IPS-NIHi7 (cell line): Measurements from ENCODE around the gene CLRN3.

ENCODE experiments used
- DNase-seq: peaks from one replicate; pipeline ENCODE4 v3.0.0; 2012; ENCODE audit warnings: mixed read lengths; ENCODE audit errors: extremely low spot score

The CLRN3 gene

DNA sequence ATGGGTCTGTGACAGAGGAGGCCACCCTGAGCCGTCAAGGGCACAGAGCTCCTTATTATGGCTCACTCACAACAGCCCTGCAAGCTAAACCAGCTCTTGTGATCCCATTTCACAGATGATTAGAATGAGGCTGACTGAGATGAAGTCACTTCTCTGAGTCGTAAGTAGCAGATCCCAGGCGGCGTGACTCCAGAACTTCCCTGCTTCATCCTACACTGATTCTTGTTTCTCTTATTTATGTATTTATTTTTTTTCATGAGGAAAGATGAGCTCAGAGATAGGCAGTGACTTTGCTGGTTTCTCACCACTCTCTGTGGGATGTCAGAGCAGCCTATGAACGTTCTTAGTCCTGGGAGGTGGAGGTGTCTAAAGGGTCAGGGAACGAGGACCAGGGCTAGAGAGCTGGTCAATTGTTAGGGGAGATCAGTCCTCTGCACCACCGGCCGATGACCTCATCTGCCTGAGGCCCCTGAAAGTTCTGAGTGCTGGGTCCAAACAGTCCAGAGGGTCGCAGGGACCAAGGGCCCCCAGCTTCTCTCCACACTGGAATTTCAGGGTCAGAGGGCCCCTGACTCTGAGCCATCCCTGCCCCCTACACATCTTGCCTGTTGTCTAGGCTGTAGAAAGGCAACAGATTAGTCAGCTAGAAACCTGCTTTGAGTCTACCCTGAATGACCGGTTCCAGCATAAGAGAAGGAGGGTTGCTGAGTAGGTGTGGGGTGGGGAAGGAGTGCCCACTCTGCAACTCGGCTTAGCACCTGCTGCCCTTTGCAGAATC lies 17.9 kb downstream of the CLRN3 start:
- no peak for DNase-seq

DNA sequence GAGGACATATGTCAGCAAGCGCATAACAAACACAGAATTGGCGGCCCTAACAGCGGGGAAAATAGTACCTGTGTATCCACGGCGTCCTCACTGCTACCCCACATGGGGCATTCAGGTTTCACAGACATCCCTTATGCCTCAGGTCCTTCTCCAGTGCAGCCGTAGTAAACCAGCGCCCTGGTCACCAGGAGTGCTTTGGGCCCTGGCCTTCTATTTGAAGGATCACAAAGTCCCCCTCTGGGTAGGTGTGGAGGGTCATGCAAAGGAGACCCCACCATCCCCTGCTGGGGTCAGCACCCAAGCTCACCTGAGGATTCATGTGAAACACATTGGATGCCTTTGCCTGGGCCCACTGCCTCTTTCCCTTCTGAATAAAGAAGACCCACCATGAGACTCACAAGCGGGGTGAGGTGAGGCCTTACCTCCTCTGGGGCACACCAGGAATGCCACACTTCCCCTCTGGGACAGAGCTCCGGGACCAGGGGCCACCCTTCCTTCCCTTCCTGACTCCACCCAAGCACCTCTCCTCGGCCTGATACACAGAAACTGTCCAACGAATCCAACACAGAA lies 18.8 kb downstream of the CLRN3 start:
- DNase-seq: no peak

DNA sequence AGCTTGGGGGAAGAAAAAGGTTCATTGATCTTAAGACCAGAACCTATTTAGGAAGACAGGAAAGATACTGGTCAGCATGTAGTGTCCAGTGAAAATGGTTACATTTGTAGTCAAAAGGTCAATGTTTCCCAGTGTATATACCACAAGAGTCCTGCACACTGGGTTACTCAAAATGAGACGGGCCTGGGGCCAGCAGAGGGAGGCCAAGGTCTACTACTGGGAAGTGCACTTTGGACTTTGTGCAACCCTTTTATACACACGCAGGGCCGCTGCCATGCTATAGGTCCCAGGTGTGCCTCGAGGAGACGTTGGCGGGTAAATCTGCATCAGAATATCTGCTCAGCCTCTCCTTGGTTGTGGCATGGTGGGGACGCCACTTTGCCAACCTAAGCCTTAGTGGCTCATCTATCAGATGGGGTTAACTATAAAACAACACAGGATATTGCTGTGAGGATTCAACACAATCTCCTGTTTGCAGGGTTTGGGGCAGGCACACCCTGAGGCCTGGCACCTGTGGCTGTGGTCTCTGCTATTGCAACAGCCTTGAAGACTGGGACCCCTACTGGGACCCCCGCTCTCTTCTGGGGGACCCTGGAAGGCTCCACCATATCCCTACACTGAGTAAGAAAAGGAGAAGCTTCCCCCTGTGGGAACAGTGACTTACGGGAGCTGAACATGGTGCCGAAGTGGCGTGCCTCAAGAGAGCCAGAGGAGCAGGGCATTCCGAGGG lies 19.7 kb downstream of the CLRN3 start:
- DNase-seq: no peak

DNA sequence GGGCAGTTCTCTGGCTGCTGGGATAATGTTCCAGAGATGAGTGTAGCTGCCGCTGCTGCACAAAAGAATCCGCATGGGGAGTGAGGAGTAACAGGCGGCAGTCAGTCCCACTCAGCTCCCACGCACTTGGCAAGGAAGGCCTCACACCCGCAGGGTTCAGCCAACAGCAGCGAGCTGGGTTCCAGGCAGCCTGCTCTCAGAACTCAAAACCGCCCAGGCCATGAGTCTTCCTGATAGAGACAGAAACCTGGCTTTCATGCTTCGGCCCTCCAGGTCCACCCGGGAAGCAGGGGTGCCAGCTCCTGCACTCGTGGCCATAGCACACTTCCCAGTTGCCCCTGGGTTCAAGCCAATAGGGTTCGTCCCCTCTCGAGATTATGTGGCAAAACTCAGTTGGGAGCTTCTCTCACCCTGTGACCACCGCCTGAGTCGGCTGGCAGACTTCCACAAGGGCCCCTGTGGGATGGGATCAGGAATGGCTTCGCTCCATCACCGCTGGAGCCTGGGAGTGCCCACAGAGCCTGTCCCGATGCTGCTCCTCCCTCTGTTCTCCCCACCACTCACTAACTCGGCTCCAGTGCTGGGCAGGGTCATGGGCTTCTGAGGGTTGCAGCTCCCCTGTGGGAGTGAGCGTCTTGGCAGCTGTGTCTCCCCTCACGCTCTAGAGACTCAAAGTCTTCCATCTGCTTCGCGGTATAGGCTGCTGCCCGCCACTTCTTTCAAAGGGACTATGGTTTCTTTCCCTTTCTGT lies 20.6 kb downstream of the CLRN3 start:
- no peak for DNase-seq

DNA sequence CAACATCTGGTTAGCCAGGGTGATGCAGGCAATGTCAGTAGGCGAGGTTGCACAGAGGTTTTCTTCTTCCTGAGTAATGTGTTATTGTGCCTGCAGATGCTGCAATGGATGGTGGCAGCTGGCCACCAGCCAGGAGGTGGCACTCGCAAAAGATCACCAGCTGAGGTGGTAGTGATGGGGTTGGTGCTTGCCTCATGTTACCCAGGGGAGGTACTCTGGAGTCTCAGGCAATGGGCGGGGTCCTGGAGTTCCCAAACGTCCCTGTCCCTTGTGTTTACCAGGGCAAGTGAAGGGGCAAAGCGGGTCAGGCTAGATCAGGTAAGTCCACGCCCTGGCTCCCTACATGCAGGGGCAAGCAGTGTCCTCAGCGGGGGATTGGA lies 21.1 kb downstream of the CLRN3 start:
- DNase-seq: no peak

DNA sequence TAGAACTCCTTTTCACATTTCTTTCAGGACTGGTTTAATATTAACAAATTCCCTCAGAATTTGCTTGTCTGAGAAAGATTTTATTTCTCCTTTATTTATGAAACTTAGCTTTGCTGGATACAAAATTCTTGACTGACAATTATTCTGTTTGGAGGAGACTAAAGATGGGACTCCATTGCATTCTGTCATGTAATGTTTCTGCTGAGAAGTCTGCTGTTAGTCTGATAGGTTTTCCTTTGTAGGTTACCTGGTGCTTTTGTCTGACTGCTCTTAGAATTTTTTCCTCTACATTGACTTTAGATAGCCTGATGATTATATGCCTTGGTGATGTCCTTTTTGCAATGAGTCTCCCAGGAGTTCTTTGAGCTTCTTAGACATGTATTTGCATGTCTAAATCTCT lies 23.4 kb downstream of the CLRN3 start:
- no peak for DNase-seq

DNA sequence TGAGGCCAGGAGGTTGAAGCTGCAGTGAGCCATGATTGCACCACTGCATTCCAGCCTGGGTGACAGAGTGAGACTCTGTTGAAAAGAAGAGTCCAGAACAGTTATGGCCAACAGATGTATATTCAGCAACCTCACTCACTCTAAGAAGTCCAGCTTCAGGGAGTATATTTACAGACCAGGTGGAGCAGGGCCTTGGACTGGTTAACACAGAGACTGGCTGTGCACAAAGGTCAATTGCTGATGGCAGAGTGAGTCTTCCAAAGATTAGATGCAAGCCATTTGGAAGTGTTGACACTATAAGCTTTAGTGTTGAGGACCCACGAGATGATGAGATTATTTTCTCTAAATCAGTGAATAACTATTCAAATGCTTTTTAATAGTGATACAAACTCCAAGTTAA lies 24.9 kb downstream of the CLRN3 start:
- no peak for DNase-seq

DNA sequence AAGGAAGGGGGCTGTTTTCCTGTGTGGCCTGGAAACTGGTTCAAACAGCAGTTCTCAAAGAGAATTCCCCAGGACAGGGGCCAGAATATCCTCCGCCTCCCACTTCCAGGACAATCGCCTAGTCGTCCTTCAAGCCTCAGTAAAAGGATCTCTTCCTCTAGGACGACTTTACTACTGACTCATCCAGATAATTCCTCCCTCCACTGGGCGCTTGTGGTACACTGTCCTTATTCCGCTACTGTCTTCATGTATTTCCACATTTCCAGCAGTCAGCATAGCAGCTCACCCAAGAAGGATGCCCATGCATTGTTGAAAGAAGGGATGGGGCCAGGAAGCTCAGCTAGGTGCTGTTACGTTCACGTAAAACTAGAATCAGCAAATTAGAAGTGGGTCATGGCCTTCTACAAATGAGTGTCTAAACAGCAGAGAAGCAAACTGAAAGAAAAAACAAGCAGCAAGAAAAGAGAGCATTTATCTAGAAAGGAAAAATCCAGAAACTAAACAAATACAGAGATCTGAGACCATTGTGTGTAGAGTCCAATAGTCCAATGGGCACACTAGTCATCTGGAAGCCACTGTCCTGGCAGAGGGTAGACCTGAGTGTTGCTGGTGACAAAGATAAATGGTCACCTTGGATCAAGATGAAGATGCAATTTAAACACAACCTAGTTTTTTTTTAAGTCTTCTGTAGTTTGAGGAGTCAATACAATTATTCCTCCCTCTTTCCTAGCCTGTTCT lies 26.3 kb downstream of the CLRN3 start:
- DNase-seq: no peak

DNA sequence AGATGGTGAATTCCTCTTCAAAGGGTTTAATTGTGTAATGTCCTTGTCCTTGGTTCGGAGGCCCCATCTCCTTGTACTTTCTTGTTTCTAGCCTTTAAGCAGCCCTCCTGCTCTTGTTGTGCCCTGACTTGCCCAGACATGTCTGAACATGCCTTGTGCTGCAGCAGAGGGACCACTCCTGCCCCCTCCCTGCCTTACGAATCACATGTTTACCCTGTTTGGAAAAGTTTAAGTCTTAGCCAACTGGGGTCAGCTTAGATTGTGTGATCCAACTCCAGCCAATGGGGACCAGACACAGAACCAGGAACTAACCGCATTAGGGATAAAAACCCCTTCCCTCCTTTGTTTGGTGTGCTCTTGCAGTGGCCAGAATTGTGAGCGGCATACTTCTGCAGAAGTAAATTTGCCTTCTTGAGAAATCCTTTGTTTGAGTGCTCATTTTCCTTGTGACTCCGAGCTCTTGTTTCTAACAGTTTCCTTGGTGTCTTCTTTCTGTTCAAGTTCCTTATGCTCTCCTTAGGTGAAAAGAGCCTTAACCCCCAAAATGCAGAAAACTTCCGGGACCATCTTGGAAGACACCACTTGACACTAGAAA lies 29.4 kb downstream of the CLRN3 start:
- DNase-seq: no peak

DNA sequence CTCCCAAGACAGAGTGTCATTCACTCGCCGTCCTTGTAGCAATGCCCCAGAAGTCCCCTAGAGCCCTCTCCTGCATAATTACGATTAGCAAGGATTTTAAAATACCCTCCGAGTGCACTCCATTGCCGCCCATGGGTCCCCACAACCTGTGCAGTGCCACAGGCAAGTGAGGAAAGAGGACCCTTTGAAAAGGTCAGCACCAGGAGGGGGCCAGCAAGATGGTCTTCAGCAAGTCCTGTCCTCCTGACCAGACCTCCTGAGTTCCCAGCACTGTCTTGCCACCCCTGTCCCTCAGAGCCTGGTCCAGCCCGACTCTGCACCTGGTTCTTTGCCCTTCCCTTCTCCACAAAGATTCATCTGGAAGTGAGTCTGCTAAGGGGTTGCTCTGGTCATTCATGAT lies 32.1 kb downstream of the CLRN3 start:
- no peak for DNase-seq

DNA sequence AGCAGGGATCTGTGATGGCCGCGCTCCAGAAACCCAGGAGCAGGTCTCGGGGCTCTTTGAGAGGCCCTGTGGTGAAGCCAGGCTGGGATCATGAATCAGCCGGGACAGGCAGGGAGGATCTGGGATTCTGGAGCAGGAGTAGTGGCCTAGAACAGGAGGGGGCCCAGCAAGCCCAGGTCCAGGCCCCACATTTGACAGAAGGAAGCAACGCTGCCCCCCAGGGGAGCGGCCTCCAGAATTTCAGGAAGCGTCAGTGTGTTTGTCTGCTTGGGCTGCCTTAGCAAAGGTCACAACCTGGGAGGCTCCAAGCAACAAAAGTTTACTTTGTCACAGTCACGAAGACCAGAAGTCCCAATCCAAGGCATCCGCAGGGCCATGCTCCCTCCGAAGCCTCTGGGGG lies 36.8 kb downstream of the CLRN3 start:
- no peak for DNase-seq

DNA sequence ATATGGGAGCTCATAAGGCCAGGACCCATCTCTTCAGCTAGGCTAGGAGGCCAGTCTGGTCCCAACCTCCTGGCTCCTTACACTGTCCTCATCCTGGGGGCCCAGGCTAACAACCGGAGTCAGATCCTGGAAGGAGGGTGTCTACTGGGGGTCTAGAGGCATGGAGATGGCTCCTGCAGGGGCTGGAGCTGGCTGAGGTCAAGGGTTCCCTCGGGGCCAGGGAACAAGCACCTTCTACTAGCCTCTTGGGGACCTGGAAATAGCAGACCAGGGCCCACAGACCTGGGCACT lies 37.2 kb downstream of the CLRN3 start:
- no peak for DNase-seq

DNA sequence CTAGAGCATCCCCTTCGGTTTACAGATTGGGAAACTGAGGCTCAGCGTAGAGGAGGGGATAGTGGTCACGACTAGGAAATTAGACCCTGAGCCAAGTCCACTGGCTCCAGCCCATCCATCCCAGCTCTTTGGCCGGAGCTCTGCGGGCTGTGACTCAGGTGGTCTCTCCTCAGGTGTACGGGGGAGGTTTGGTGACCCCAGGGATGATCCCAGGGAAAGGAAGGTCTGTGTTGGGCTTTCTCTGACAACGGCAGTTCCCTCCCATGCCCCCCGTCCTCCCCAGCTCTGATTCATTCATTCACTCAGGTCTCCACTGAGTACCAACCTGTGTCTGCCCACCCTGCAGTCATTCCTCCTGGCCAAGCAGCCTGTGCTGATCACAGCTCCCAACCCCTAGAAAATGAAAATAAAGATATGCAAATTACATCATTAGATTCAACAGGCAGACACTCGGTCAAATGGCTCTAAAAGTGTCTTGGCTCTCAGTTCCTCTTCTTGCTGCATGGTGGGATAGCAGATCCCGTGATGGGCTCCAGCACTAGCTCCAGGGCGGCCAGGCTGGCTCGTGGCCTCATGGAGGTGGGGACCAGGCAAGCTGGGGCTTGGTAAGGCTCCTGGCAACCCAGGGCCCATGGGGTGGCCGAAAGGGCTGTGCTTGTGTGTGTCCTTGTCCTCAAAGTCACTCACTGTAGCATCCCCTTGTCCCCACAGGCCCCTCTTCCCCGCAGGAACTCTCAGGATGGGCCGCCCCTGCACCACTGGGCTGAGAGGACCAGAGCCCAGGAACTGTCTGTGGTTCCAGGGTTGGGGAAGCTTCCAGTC lies 37.8 kb downstream of the CLRN3 start:
- no peak for DNase-seq

DNA sequence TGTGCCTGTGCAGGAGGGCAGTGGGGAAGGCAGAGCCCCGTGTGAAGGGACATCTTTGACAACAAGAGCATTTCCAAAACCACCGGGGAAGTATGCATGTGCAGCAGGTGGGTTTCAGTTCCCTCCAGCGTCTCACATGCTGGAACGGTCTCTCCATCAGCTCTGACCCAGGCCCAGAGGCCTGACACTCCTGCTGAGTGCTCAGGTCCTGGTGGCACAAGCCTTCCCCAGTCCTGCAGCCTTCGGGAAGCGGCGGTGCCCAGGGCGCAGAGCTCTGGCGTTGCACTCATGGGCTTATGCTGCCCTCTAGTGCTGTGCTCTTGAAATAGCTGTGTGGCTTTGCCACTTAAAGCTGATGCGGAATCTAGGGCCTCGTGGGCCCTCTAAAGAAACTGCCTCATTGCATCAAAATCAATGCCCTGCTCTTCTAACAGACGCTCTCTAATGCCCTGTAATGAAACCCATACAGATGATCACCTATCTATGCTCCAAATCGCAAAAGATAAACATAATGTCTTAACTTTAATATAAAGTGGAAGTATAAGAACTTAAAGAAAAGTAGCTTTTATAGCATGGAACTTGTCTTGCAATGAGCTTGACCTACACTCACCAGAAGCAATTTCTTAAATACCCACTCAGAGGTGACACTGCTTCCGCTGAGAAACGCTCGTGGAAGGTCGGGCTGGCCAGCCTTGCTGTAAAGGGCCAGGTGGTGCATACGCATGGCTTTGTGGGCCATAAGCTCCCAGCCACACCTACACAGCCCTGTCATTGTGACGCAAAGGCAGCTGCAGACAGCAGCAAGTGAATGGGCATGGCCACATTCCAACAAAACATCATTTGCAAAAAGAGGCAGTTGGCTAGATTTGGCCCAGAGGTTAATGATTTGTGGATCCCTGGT lies 38.6 kb downstream of the CLRN3 start:
- peak; percentile 88 for DNase-seq

DNA sequence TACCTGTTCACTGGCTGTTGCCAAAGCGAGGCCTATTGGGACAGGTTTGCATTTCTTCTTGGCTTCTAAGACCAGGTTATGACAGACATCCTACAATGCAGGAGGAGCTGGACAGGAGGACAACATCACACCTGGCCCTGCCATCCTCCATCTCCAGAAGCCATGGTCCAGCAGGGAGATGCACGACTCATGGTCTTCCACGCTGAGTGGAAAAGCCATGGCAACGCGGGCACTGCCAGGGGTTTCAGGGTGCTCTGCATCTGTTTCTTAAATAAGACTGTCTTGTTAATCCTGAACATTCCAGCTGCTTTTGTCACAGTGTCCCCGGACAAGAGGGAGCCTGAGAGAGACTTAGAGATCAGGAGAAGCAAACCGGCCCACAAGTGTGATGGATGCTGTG lies 40.3 kb downstream of the CLRN3 start:
- DNase-seq: no peak

DNA sequence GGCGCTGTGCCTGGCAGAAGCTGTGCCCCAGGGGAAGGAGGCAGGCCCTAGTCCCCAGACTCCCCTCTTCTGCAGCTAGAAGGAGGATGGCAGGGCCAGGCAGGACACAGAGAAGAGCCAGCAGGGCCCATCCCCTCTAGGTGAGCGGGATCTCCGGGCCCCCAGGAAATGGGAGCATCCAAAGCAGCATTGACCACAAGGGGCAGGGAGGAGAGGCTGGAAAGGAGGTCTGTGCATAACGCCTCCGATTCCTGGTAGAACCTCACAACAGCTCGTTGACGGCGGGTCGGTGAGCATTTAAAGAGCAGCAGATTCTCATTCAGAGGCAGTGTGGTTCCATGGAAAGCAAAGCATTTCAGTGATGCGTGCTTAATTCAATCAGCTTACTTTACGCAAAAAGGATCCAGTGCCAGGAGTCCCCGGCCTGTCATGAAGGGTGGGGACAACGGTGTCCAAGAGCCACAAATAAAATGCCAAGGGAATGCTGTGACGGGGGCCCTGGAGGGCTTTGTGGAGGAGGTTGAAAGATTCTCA lies 41.0 kb downstream of the CLRN3 start:
- no peak for DNase-seq

DNA sequence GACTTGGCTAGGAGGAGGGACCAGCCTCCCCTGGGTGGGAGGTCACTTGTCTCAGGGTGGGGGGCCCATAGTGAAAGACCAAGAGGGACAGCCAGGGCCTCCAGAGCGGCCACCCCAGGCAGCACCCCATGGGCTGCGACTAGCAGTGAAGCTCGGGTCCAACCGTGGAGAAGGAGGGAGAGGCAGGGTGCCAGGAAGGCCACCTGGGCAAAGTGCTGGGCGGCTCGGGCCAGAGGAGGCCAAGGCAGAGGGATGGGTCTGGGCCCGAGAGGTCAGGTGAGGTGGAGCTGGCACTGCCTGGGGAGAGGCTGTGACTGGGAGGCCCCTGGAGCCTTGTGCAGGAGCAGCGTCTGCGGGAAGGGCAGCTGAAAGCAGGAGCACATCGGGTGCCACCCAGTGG lies 41.8 kb downstream of the CLRN3 start:
- DNase-seq: no peak

DNA sequence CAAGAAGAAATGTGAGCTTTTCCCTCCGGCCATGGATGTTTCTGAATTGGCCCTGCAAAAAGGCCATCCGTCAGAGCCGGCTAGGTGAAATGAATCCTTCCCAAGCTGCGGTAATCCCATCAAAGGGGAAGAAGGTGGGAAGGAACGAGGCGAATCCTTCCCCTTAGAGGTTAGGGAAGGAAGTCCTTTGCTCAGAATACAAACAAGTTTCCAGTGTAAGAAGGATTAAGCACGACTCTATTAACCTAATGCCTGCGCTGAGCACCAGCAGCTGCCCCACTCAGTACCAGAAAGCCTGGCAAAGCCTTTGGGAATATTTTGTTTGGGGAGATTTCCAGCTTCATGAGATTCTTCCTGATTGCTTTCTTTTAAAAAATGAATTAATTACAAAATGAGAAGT lies 42.8 kb downstream of the CLRN3 start:
- DNase-seq: no peak

DNA sequence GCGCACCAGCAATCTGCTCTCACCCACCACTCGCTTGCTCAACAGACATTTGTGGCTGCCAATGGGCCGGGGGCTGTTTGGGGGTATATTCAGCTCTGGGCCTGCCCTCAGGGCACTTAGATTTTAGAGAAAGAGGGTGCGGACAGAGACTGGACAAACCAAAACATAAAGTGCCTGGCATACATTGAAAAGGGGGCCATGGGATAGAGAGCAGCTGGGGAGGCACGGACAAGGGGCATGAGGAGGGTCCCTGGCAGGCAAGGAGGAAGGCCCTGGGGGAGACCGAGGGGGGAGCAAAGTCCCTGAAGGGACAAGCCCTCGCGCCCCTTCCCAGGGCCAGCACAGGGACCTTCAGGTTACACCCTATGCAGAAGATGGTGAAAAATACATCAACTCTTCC lies 43.5 kb downstream of the CLRN3 start:
- DNase-seq: no peak
